Measurements from ENCODE around the gene FHOD3.

GRCh38 chr18:36628435-36629137, 331.1 kb downstream of the FHOD3 start:
- TF ChIP-seq, protein P1, sequence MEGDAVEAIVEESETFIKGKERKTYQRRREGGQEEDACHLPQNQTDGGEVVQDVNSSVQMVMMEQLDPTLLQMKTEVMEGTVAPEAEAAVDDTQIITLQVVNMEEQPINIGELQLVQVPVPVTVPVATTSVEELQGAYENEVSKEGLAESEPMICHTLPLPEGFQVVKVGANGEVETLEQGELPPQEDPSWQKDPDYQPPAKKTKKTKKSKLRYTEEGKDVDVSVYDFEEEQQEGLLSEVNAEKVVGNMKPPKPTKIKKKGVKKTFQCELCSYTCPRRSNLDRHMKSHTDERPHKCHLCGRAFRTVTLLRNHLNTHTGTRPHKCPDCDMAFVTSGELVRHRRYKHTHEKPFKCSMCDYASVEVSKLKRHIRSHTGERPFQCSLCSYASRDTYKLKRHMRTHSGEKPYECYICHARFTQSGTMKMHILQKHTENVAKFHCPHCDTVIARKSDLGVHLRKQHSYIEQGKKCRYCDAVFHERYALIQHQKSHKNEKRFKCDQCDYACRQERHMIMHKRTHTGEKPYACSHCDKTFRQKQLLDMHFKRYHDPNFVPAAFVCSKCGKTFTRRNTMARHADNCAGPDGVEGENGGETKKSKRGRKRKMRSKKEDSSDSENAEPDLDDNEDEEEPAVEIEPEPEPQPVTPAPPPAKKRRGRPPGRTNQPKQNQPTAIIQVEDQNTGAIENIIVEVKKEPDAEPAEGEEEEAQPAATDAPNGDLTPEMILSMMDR (conservative IDR thresholded peaks at IDR 0.05; ENCODE audit: low read length), result no peak
- no peak for TF ChIP-seq EZH2phosphoT487 (IDR thresholded peaks at IDR 0.05; ENCODE audit: borderline replicate concordance)
